T-helper 2 cell treated with Interferon-gamma antibody and Interleukin-4, amounts not matched to agents 100 ng/mL and 5 ng/mL, for 36 hours (primary cell): ENCODE data around the gene RHOU. TPM values are rescaled to one million over a fixed set of nuclear protein-coding genes. Genes with fewer than 3 reads are reported as not detected.
"Not testable (repeated sequence)": the region's sequence is repeated elsewhere in the genome, so short reads cannot be mapped to it uniquely, and the experiment has no call there.

Source experiments
- intact Hi-C: fragments of 100-400 bp; cut with micrococcal nuclease; formaldehyde crosslinking; loops from one replicate; pipeline ENCODE4 v1.15.1; 2023
- total RNA-seq: library from RNA; stranded (reverse); gene quantifications from 2 replicates; pipeline ENCODE4 v1.2.3, GENCODE V29; 2022

The RHOU gene
- total RNA-seq, 1 donor from 2014 or later: 1.5 TPM

DNA sequence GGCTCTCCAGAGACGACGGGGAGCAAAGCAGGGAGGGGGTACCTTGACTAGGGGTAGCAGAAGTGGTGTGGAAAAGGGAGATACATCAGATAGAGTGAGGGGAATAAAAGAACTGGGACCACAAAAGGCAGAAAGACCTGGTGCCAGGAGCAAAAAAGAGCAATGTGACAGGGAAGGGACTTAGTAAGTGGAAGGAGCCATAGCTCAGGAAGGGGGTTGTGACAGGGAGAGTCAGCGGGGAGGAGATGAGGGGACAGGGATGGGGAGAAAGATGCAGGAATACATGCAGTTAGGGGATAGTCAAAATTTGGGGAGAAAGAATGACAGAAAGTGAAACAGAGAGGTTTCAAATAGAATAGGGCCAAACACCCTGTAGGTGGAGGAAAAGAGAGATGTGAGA is 20.5 kb downstream of the RHOU start:
- intact Hi-C loops: no loop called here

DNA sequence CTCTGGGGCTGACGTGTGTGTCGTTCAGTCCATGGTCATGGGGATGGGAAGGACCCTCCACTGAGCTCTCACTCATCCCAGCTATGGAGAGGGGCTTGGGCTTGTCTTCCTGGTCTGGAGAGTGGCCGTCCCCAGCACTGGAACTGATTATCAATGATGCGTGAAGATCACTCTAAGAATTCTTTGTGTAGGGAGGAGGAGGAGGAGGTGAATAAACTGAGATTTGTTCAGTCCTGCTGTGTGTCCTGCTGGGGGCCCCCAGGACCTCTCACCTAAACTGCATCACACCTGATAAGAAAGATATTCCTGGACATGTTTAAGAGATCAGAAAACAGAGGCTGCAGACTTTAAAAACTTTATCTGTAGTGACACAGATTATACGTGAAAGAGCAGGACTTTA is 21.2 kb downstream of the RHOU start:
- intact Hi-C loops: no loop called here

DNA sequence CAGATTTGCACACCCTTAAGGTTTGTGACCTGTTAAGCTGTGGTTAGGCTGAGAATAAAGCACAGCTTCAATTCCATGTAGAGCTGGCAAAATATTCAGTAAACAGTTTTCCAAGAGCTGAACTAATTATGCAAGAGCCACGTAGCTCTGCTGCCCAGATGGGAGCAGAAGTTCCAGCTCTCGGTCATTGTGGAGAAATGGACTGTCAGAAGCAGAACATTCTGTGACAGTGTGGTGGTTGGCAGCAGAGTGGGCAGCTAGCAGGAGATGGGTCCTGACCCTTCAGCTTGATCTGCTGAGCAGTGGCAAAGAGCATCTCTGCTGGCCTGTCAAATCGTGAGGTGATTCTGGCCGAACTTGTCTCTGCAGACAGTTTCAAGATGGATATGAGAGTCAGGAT is 23.2 kb downstream of the RHOU start:
- intact Hi-C loops: no loop called here

DNA sequence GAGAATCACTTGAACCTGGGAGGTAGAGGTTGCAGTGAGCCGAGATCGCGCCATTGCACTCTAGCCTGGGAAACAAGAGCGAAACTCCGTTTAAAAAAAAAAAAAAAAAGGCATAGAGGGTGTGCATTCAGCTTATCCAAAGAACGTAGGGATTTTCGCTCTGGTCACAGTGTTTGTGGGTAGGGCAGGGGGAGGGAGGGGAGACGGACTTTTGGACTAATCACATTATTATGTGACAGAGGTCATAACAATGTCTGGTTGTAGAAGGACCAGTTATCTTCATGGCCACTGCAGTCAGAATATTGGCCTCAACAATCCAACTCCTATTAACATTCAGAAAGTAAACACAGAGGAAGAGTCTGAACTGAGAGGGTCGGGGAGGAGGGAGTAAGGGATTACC is 25.7 kb downstream of the RHOU start:
- intact Hi-C loops: no loop called here

DNA sequence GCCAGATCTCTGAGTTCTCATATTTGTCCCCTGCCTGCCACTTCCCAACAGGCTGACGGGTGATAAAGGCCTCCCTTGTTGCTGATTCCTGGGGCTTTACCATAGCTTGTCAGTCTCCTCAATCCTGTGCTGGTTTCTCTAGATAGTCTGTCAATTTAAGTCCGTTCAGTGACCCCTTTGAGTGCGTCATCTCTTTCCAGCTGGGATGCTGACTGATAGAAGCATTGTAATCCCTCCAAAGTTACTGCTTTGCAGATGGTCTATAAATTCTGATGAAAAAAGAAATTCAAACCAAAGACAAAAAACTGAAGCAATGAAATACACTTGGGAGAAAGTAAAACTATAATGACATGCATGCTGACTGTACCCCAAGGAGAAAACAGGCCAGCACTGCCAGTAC is 28.3 kb downstream of the RHOU start:
- intact Hi-C loops: no loop called here

DNA sequence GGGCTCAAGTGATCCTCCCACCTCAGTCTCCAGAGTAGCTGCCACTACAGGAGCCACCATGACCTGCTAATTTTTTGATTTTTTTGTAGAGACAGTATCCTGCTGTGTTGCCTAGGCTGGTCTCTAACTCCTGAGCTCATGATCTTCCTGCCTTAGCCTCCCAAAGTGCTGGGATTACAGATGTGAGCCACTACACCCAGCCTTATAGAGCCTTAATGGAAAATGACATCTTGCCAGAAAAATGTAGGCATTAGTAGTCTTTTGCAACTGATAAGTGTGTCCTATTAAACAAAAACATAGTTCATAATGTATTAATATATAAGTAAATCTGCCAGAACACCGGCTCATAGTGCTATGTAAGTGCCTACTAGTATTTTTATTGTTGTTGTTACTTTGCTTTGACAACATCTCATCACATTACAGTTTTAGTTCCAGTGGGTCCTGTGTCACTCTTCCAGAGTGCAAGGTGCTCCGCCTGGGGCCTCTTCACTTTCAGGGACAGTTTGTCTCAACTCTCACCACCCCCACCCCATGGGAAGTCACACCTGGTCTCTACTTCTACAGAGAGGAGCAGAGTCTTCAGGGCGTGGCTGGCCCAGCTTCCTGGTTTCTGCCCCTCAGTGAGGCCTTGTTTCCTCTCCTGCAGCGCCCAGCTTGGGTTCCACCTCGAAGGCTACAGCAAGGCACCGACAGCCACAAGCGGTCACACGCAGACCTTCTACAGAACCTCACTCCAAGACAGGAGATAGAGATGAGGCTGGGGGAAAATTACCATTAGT is 30.1 kb downstream of the RHOU start:
- intact Hi-C loops: no loop called here

DNA sequence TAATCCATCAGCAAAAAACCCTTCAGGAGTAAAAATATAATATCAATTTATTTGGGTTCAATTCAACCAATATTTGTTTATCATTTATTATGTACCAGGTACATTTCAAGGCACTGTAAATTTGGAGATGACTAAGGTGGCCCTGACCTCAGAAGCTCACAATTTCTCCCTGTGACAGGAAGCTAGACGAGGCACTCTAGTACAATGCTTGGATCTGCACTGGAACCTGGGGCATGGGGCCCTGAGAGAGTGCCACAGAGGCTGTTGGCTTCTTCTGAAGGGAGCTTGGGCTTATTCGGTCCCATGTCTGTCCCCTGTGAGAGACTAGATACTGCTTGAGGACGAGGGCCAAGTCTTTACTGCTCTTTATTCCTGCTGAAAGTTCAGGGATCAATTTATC is 31.5 kb downstream of the RHOU start:
- intact Hi-C loops: no loop called here

DNA sequence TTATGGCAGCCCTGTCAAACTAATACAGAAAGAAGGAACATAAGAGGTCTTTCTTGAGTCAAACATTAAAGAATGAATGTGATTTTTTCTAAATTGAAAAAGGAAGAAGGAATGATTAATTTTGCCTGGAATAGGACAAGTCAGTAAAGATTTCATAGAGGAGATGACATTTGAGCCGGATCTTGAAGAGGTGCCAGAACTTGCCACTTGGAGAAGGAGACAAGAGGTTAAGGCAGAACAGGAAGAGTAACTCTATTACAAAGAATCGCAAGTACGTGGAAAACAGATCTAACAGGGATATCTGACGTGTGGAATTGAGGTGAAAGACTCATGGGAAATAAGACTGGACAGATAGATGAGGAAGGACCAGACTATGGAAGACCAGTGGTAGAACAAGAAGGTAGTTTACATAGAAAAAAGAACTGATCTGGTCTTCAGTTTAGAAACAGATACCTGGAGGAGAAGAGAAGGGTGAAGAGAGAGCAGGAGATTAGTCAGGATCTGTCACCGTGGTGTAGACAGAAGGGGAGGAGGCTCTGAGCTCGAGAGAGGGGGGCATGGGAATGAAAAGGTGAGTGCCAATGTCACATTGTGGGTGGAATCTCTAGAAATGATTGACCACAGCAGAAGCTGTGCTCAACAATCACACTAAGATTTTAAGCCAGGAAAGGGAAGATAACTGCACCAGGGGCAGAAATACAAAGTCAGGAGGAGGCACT is 32.5 kb downstream of the RHOU start:
- intact Hi-C loops: no loop called here

DNA sequence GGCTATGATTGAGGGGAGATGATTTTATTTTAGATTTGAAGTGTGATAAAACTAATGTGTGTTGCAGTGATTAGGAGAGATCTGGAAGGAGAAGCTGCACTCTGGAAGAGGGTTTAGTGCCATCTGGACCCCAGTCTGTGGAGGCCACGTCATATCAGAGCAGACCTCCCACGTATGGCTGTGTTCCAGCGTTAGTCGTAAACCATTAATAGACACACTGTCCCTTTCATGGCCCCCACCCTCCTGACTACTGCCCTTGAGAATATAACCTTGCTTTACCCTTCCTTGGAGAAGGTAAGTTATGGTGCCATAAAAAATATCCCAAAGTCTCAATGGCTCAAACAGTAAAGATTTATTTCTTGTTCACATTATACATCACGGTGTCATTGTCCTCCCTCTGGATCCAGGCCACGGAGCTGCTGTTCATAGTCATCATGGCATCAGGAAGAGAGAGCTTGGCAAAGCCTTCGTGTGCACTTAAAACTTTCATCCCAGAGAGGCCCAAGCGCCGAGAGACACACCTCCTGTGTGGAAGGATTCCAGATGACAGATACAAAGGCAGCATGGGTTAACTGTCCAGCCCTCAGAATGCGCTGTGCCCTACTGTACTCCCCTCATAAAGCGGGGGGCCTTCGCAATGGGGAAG is 33.2 kb downstream of the RHOU start:
- intact Hi-C loops: no loop called here

DNA sequence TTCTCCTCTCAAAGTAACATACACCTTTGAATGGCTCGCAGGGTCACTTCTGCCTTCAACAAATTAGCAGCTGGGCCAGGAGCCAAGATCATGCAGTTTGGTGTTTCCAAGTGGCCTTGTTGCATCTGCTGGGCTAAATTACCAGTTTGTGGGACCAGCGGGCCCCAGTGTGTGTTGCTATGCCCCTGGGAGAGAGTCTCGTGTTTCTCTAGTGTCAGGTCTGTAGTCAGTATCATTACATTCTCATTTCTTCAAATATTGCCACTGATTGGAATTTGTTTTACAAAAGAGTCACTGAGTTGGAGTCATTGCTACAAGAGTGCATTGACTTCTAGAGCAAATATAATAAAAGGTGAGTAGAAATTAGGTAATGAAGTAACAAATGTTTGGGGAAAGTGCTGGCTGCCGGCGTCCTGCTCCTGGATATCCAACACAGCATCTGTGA is 35.5 kb downstream of the RHOU start:
- intact Hi-C loops: no loop called here

DNA sequence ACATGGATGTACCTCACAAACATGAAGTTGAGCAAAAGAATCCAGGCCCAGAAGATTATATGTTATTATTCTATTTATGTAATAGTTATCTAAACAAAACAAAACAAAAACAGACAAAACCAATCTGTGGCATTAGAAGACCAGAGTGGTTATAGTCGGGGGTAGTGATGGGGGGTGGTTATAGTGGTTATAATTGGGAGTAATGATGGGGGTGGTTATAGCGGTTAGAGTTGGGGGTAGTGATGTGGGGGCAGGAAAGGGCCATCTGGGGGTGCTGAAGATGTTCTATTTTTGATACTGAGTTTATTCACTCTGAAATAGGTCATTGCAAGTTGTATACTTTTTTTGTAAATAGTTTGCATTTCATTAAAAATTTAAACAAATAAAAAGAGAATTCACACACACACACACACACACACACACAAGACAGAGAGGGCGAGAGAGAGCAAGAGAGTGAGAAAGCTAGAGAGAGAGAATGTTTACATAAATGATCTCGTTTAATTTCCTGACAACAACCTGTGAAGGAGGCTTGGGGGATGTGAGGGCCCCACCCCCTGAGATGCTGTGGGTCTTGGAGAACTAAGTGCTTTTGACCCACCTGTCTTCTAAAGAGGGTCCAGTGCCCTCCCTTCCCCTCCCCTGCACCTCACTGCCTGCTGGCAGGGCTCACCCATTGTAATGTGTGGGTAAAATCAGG is 37.4 kb downstream of the RHOU start:
- intact Hi-C loops: no loop called here

DNA sequence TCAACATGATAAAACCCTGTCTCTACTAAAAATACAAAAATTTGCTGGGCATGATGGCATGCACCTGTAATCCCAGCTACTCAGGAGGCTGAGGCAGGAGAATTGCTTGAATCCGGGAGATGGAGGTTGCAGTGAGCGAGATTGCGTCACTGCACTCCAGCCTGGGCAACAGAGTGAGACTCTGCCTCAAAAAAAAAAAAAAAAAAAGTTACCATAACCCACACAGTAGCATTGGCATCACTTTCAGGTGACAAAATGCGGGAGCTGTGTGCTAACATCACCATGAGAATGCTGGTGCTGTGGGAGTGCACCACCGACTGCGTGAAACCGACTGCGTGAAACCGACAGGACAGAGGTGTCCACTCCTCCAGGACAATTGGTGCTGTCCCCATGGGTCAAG is 40.7 kb downstream of the RHOU start:
- intact Hi-C loops: not testable (repeated sequence)

DNA sequence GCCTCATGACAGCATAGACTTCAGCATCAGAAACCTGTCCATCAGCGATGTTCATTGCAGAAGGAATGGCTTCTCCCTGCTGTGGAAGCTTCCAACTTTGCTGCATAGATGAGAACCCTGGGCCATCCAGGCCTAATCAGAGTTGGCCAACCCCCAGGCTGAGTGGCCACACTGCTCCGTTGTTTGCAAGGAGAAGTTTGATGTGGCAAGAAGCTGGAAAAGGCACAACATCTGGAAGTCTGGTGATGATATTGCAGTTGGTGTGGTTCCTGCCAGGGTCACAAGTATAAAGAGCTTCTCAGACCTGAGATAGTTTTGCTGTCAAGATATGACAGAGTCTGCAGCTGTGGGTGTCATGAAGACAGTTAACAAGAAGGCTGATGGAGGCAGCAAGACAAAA is 41.2 kb downstream of the RHOU start:
- intact Hi-C loops: no loop called here

DNA sequence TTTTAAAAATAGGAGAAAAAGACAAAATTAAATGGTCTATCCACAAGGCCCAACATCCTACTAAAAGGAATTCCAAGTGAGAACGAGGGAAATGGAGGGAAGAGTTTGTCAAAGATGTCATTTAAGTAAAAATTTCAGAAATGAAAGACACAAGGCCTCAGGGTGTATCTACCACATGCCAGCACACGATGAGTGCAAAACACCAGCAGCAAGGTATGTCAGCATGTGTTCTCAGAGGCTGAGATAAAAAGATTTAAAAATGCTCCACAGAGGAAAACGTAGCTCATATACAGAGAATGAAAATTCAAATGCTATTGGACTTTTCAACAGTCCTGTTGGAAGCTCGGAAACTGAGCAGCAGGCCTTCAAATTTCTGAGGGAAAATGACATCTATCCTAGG is 42.0 kb downstream of the RHOU start:
- intact Hi-C loops: no loop called here

DNA sequence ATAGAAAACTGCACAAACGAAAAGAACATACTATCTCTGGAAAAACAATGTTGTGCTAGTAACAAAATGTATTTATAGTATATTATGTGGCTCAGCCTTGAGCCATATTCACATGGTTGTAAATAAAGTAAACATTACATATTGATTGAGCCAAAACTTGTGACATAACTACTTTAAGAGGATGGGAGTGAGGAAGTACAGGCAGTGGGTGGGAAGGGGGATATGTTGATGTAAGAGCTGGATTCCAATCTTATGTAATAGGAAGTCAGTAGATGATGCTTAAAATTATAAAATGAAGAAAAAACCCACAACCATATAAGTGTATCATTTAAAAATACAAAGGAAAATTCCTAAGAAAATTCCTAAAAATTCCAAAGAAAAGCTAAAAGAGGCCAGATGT is 42.7 kb downstream of the RHOU start:
- intact Hi-C loops: no loop called here

DNA sequence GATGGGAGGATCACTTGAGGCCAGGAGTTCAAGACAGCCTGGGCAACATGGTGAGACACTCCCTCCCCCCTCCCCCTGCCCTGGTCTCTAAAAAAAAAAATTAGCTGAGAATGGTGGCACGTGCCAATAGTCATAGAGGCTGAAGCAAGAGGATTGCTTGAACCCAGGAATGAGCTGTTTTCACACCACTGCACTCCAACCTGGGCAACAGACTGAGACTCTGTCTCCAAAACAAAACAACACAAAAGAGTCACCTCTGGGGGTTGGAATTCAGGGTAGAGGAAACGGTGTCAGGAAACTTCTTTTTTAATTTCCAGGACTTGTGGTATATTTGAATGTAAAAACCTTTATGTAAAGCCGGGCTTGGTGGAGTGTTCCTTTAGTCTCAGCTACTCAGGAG is 43.2 kb downstream of the RHOU start:
- intact Hi-C loops: no loop called here

DNA sequence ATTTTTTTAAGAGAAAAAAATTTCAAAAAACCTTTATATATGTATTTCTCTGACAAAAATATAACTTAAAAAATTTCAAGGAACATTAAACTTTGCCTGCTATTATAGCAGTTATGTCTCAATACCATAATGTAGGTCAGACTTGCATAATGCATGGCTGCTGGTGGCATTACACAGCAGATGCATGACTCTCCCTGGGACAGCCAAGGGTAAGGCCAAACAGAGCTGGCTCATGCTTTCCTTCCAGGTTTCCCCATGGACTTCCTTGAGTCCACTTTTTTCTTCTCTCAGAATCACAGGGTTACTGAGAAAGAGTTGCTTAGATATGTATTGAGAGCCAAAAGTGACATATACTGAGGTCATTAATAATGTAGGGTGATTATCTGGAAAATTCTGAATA is 43.7 kb downstream of the RHOU start:
- intact Hi-C loops: no loop called here

DNA sequence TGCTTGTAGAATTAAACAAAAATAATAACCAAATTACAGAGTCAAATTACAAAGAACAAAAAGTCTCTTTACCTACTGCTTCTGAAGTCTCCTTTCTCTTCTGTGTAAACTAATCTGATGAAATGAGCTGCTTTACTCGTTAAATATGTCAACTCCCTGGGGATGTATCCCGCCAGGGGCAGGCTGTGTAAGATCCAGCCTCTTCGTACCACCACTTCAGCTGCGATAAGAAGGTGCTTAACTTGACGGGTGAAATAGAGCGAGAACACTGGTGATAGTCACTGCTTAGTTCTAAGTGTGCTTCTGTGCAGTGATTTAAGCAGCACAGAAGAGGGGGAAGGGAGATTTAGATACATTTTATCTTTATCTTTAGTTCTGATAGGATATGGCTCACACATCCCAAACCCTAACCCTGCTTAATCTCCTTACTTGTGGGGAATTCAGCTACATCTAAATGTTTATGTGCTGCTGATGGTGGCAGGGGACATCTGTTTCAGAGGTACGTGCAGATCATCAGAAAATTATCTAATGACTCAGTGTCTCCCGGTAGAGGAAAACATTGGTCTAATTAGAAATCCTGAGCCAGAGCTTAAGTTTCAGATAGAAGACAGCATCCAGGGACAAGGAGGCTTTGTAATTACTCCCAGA is 46.0 kb downstream of the RHOU start:
- intact Hi-C loops: no loop called here

DNA sequence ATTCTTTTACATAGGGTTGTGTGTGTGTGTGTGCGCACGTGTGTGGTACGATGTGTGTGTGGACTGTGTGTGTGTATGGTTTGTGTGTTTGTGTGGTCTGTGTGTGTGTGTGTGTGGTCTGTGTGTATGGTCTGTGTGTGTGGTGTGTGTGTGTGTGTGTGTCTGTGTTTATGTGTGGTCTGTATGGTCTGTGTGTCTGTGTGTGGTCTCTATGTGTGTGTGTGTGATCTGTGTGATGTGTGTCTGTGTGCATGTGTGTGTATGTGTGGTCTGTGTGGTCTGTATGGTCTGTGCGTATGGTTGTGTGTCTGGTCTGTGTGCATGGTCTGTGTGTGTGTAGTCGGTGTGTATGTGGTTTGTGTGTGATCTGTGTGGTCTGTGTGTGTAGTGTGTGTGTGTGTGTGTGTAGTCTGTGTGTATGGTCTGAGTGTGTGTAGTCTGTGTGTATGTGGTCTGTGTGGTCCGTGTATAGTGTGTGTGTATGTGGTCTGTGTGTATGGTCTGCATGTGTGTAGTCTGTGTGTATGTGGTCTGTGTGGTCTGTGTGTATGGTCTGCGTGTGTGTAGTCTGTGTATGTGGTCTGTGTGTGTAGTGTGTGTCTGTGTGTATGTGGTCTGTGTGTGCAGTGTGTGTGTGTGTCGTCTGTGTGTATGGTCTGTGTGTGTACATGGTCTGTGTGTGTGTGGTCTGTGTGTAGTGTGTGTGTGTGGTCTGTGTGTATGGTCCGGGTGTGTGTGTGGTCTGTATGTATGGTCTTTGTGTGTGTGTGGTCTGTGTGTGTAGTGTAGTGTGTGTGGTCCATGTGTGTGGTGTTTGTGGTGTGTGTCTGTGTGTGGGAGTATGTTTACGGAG is 46.8 kb downstream of the RHOU start:
- intact Hi-C loops: no loop called here

DNA sequence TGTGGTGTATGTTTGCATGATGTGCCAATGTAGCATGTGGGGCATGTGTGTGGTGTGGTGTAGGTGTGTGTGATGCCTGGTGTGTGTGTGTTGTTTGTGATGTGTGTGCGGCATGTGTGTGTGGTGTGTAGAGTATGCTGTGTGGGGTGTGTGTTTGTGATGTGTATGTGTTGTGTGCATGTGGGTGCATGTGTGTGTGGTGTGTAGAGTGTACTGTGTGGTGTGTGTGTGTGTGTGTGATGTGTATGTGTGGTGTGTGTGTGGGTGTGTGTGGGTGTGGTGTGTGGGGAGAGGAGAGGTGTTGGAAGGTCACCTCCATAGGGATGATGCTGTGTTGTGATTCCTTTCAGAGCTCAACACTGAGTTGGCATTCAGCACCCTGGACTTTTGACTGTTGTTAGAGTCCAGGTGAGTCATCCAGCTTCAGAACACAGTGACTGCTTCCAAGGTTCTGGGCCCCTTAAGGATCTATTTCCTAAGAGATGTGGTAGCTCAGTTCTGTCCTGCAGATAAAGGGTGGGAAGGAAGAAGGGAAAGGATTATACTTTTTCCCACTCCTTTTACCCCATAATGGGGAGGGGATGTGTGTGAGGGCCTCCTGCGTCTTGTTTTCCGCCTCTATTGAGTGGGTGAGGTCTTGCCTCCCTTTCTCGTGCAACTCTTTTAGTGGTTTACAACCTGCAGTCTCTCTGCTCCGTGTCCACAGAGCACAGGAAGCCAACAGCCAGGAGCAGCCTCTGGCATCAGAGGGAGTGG is 47.6 kb downstream of the RHOU start:
- intact Hi-C loops: no loop called here
